IPS-18a (cell line): ENCODE data around the gene ZKSCAN4.

ENCODE experiments used
- H3K27ac ChIP-seq: one replicate; pipeline ENCODE4 v1.5.1; 2013; ENCODE audit warnings: low read length
- H3K27me3 ChIP-seq: one replicate; pipeline ENCODE4 v1.6.1; 2013; ENCODE audit warnings: mild to moderate bottlenecking, low read length; ENCODE audit not compliant: control insufficient read depth, insufficient read depth
- H3K36me3 ChIP-seq: one replicate; pipeline ENCODE4 v1.6.1; 2013; ENCODE audit warnings: low read depth, low read length; ENCODE audit not compliant: control insufficient read depth
- H3K4me1 ChIP-seq: one replicate; pipeline ENCODE4 v1.6.1; 2013; ENCODE audit warnings: low read depth, low read length; ENCODE audit not compliant: control insufficient read depth
- H3K4me3 ChIP-seq: one replicate; pipeline ENCODE4 v1.5.1; 2013; ENCODE audit warnings: low read length
- H3K9ac ChIP-seq: one replicate; pipeline ENCODE4 v1.6.1; 2013; ENCODE audit warnings: mild to moderate bottlenecking, low read length, moderate library complexity
- H3K9me3 ChIP-seq: one replicate; pipeline ENCODE4 v1.6.1; 2013; ENCODE audit warnings: low read depth, low read length; ENCODE audit not compliant: control insufficient read depth

Gene ZKSCAN4

GRCh38 chr6:28243946-28244345 lies 8.1 kb downstream of the ZKSCAN4 start:
- Histone ChIP-seq H3K36me3 (peaks cover 36% of the 10 kb centered on the region), H3K27ac (no peak overlapping the region), H3K4me3 (no peak overlapping the region), H3K9me3 (no peaks in the 10 kb centered on the region), H3K4me1 (no peaks in the 10 kb centered on the region), H3K27me3 (no peaks in the 10 kb centered on the region), H3K9ac (no peak overlapping the region)

- Histone ChIP-seq H3K4me3 (no peak overlapping the region), H3K9ac (no peak overlapping the region), H3K27ac (no peak overlapping the region), H3K9me3 (no peaks in the 10 kb centered on the region), H3K36me3 (peaks cover 17% of the 10 kb centered on the region), H3K4me1 (no peaks in the 10 kb centered on the region), H3K27me3 (no peaks in the 10 kb centered on the region)
Observed at GRCh38 chr6:28240471-28240870, 11.6 kb downstream of the ZKSCAN4 start.

- Histone ChIP-seq H3K9ac (no peak overlapping the region), H3K4me1 (no peaks in the 10 kb centered on the region), H3K27me3 (no peaks in the 10 kb centered on the region), H3K4me3 (no peak overlapping the region), H3K36me3 (peaks cover 9% of the 10 kb centered on the region), H3K27ac (no peak overlapping the region), H3K9me3 (no peaks in the 10 kb centered on the region)
Observed at GRCh38 chr6:28239636-28240035, 12.4 kb downstream of the ZKSCAN4 start.

- Histone ChIP-seq H3K36me3 (peaks cover 29% of the 10 kb centered on the region), H3K4me3 (no peak overlapping the region), H3K9me3 (no peaks in the 10 kb centered on the region), H3K27me3 (no peaks in the 10 kb centered on the region), H3K27ac (no peak overlapping the region), H3K4me1 (no peaks in the 10 kb centered on the region), H3K9ac (no peak overlapping the region)
Observed at GRCh38 chr6:28235912-28236452, 16.1 kb downstream of the ZKSCAN4 start.

GRCh38 chr6:28232785-28233184 lies 19.3 kb downstream of the ZKSCAN4 start:
- no peaks in the 10 kb centered on the region for H3K4me1 ChIP-seq
- no peak overlapping the region for H3K9ac ChIP-seq
- no peaks in the 10 kb centered on the region for H3K9me3 ChIP-seq
- no peak overlapping the region for H3K27ac ChIP-seq
- no peaks in the 10 kb centered on the region for H3K27me3 ChIP-seq
- peaks cover 56% of the 10 kb centered on the region for H3K36me3 ChIP-seq
- no peak overlapping the region for H3K4me3 ChIP-seq

- peak overlapping the region; percentile 71 for H3K9ac ChIP-seq
- H3K27ac ChIP-seq = no peak overlapping the region
- H3K9me3 ChIP-seq = no peaks in the 10 kb centered on the region
- peaks cover 36% of the 10 kb centered on the region for H3K36me3 ChIP-seq
- H3K4me1 ChIP-seq = peaks cover 5% of the 10 kb centered on the region
- peaks cover 32% of the 10 kb centered on the region for H3K27me3 ChIP-seq
- peak overlapping the region; percentile 90 for H3K4me3 ChIP-seq
Observed at GRCh38 chr6:28226460-28226859, 25.6 kb downstream of the ZKSCAN4 start.

GRCh38 chr6:28225056-28225834 lies 26.8 kb downstream of the ZKSCAN4 start, which contains the start of gene ZSCAN9:
TSS of gene ZSCAN9 (plus strand) at chr6:28225275. CDS start at chr6:28227085, 1,810 bp downstream.
- Histone ChIP-seq H3K4me1 (peaks cover 5% of the 10 kb centered on the region), H3K27me3 (peaks cover 44% of the 10 kb centered on the region), H3K4me3 (peak within 1 kb of the TSS; percentile 90), H3K9ac (peak within 1 kb of the TSS; percentile 71), H3K36me3 (peaks cover 30% of the 10 kb centered on the region), H3K9me3 (no peaks in the 10 kb centered on the region), H3K27ac (no peak within 1 kb of the TSS)

- Histone ChIP-seq H3K4me1 (peaks cover 5% of the 10 kb centered on the region), H3K36me3 (peaks cover 25% of the 10 kb centered on the region), H3K9ac (peak overlapping the region; percentile 71), H3K4me3 (peak overlapping the region; percentile 90), H3K9me3 (no peaks in the 10 kb centered on the region), H3K27me3 (peaks cover 53% of the 10 kb centered on the region), H3K27ac (no peak overlapping the region)
Observed at GRCh38 chr6:28224131-28225055, 27.7 kb downstream of the ZKSCAN4 start.

- Histone ChIP-seq H3K9me3 (no peaks in the 10 kb centered on the region), H3K4me1 (peaks cover 5% of the 10 kb centered on the region), H3K27ac (no peak overlapping the region), H3K27me3 (peaks cover 72% of the 10 kb centered on the region), H3K4me3 (no peak overlapping the region), H3K9ac (no peak overlapping the region), H3K36me3 (no peaks in the 10 kb centered on the region)
Observed at GRCh38 chr6:28220257-28221133, 31.6 kb downstream of the ZKSCAN4 start.

GRCh38 chr6:28218312-28219248 lies 33.5 kb downstream of the ZKSCAN4 start:
- peak overlapping the region; percentile 64 for H3K4me3 ChIP-seq
- no peaks in the 10 kb centered on the region for H3K9me3 ChIP-seq
- H3K9ac ChIP-seq = no peak overlapping the region
- no peak overlapping the region for H3K27ac ChIP-seq
- H3K36me3 ChIP-seq = no peaks in the 10 kb centered on the region
- peaks cover 3% of the 10 kb centered on the region for H3K4me1 ChIP-seq
- H3K27me3 ChIP-seq = peaks cover 69% of the 10 kb centered on the region
